ENCODE measurements around the gene GNG14.

DNA sequence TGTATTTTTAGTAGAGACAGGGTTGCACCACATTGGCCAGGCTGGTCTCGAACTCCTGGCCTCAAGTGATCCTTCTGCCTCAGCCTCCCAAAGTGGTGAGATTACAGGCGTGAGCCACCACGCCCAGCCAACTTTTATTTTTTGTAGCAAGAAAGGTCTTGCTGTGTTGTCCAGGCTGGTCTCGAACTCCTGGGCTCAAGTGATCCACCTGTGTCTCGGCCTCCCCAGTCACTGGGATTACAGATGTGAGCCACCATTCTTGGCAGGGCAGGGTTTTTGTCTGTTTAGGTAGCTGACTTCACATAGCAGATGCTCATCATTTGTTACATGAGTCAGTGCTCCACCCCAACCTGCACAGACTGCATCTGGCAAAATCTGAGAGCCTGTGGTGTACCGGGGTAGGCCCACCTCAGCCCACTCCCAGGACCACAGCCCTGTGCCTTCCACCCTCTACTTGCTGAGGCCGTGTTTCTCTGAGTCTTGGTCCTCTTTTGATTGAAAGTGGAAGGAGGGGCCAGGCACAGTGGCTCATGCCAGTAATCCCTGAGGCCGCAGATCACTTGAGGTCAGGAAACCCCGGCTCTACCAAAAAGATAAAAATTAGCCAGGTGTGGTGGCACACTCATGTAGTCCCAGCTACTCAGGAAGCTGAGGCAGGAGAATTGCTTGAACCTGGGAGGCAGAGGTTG, 40.1 kb downstream of the GNG14 start:
- TF ChIP-seq, protein P1, sequence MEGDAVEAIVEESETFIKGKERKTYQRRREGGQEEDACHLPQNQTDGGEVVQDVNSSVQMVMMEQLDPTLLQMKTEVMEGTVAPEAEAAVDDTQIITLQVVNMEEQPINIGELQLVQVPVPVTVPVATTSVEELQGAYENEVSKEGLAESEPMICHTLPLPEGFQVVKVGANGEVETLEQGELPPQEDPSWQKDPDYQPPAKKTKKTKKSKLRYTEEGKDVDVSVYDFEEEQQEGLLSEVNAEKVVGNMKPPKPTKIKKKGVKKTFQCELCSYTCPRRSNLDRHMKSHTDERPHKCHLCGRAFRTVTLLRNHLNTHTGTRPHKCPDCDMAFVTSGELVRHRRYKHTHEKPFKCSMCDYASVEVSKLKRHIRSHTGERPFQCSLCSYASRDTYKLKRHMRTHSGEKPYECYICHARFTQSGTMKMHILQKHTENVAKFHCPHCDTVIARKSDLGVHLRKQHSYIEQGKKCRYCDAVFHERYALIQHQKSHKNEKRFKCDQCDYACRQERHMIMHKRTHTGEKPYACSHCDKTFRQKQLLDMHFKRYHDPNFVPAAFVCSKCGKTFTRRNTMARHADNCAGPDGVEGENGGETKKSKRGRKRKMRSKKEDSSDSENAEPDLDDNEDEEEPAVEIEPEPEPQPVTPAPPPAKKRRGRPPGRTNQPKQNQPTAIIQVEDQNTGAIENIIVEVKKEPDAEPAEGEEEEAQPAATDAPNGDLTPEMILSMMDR (IDR thresholded peaks at IDR 0.05) = no peak
- no peak for TF ChIP-seq POLR2AphosphoS5 (IDR thresholded peaks at IDR 0.05)
